AG08395 (cell line): ENCODE results near the gene ARHGAP24.
"Not testable (repeated sequence)": the region's sequence is repeated elsewhere in the genome, so short reads cannot be mapped to it uniquely, and the experiment has no call there.

Experiments
- DNase-seq: peaks from one replicate; pipeline ENCODE4 v3.0.0; 2012; ENCODE audit warnings: mixed read lengths, low spot score

Gene ARHGAP24

GRCh38 chr4:85518526-85518925 is 43.6 kb downstream of the ARHGAP24 start:
- DNase-seq, result not testable (repeated sequence)

- no peak for DNase-seq
These were observed 46.1 kb downstream of the ARHGAP24 start for GRCh38 chr4:85520765-85521749.

- no peak for DNase-seq
These were observed 47.3 kb downstream of the ARHGAP24 start for GRCh38 chr4:85522277-85522676.

- no peak for DNase-seq
These were observed 47.9 kb downstream of the ARHGAP24 start for GRCh38 chr4:85522836-85523235.

GRCh38 chr4:85527815-85528214 is 52.9 kb downstream of the ARHGAP24 start:
- DNase-seq, result no peak

GRCh38 chr4:85531560-85532341 is 56.8 kb downstream of the ARHGAP24 start:
- DNase-seq, result no peak

GRCh38 chr4:85534120-85534519 is 59.2 kb downstream of the ARHGAP24 start:
- DNase-seq, result no peak

- DNase-seq, result peak; percentile 33
These were observed 68.9 kb downstream of the ARHGAP24 start for GRCh38 chr4:85543832-85544231.

GRCh38 chr4:85544751-85545150 is 69.8 kb downstream of the ARHGAP24 start:
- DNase-seq, result no peak

- no peak for DNase-seq
These were observed 73.2 kb downstream of the ARHGAP24 start for GRCh38 chr4:85548116-85548515.

- DNase-seq, result no peak
These were observed 73.9 kb downstream of the ARHGAP24 start for GRCh38 chr4:85548841-85549240.

GRCh38 chr4:85555206-85555605 is 80.3 kb downstream of the ARHGAP24 start:
- DNase-seq, result no peak

GRCh38 chr4:85556283-85556682 is 81.3 kb downstream of the ARHGAP24 start:
- no peak for DNase-seq

GRCh38 chr4:85557016-85557901 is 82.3 kb downstream of the ARHGAP24 start:
- DNase-seq, result no peak

GRCh38 chr4:85565761-85566480 is 91.0 kb downstream of the ARHGAP24 start:
- DNase-seq, result peak; percentile 31

- DNase-seq, result no peak
These were observed 94.9 kb downstream of the ARHGAP24 start for GRCh38 chr4:85569730-85570299.

GRCh38 chr4:85570388-85570787 is 95.4 kb downstream of the ARHGAP24 start:
- DNase-seq, result no peak

GRCh38 chr4:85571008-85571407 is 96.1 kb downstream of the ARHGAP24 start:
- DNase-seq, result no peak

- peak; percentile 15 for DNase-seq
These were observed 98.3 kb downstream of the ARHGAP24 start for GRCh38 chr4:85573270-85573669.

GRCh38 chr4:85577307-85577706 is 102.4 kb downstream of the ARHGAP24 start:
- no peak for DNase-seq

- DNase-seq, result no peak
These were observed 105.0 kb downstream of the ARHGAP24 start for GRCh38 chr4:85579942-85580341.
